ES-I3 (cell line): ENCODE results near the gene TTC28.

Source experiments
- H3K36me3 ChIP-seq: 2 replicates; pipeline ENCODE4 v1.6.1; 2013; ENCODE audit warnings: mild to moderate bottlenecking, low read length, control low read depth, moderate library complexity; ENCODE audit not compliant: insufficient read depth
- H3K4me1 ChIP-seq: 2 replicates; pipeline ENCODE4 v1.6.1; 2013; ENCODE audit warnings: mild to moderate bottlenecking, control low read depth, low read length; ENCODE audit not compliant: insufficient read depth
- H3K9ac ChIP-seq: 2 replicates; pipeline ENCODE4 v1.6.1; 2013; ENCODE audit warnings: low read depth, mild to moderate bottlenecking, low read length, moderate library complexity
- H3K9me3 ChIP-seq: 2 replicates; pipeline ENCODE4 v1.6.1; 2013; ENCODE audit warnings: mild to moderate bottlenecking, low read length, moderate library complexity; ENCODE audit not compliant: control insufficient read depth, insufficient read depth

Gene TTC28

DNA sequence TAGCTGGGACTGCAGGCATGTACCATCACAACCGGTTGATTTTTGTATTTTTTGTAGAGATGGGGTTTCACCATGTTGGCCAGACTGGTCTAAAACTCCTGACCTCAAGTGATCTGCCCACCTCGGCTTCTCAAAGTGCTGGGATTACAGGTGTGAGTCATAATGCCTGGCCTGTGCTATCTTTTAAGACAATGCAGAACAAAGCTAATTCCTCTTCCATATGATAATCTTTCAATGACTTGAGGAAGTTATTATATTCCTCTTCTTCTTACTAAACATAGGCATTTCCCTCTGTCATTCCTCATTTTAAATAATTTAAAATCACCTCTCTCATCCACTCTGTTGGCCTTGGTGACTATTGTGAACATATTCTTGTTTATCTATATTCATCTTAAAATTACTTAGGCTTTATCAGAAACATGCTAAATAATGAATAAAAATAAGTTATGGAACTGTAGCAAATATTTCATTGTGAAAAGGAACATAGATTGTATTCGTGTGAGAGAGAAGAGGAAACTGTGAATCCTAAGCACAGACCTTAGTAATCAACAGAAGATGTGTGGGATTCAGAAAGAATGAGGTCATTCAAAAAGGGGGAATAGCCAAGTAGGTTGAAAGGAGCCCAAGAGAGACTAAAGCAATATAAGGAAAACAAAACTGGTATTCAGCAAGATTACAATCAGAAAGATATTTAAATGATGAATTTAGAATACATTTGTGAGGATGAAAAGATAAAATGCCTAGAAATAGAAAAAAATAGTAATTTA is 269.4 kb downstream of the TTC28 start:
- Histone ChIP-seq H3K36me3 (no peaks in the 10 kb centered on the region), H3K9me3 (peaks cover 9% of the 10 kb centered on the region), H3K4me1 (peaks cover 6% of the 10 kb centered on the region; the same call in 1 of the 2 replicates), H3K9ac (no peak overlapping the region)

DNA sequence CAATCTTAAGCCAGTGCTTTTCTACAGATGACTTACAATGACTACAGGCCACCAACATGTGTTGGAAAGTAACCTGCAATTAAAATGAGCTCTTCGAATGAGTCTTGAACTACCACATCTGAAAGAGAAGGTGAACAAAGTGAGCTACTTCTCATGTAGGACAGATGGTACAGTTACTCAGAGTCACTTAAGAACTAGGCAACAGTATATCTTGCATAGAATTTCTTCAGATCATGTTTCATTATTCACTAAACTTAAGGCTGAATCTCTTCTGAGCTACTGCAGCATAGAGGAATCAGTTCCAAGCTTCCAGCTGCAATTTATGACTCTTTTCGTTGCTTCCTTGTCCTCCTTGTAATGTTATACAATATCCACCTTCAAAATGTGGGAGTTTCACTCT is 270.9 kb downstream of the TTC28 start:
- Histone ChIP-seq H3K9ac (no peak overlapping the region), H3K36me3 (no peaks in the 10 kb centered on the region), H3K9me3 (peaks cover 9% of the 10 kb centered on the region), H3K4me1 (peaks cover 6% of the 10 kb centered on the region; the same call in 1 of the 2 replicates)

GRCh38 chr22:28407645-28408044 is 272.0 kb downstream of the TTC28 start:
- Histone ChIP-seq H3K4me1 (peaks cover 6% of the 10 kb centered on the region; the same call in 1 of the 2 replicates), H3K9me3 (peaks cover 9% of the 10 kb centered on the region), H3K36me3 (no peaks in the 10 kb centered on the region), H3K9ac (no peak overlapping the region)

DNA sequence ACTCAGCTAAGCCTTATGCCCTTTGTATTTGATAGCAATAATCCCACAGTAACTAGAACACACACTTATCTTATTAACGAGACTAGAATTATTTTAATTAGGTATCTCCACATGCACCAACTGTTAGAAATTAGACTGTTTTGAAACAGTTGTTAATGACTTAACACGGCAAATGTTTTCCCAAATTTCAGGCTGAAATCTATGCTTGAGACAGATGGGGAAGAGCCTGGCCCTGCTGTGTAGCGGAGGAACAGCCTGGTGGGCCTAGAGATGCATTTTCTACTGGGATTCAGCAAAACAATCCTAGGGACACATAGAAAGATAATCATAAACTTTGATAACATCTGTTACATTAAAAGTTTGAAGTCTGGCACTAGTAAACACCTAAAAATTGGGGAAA is 273.4 kb downstream of the TTC28 start:
- no peaks in the 10 kb centered on the region for H3K36me3 ChIP-seq
- peaks cover 4% of the 10 kb centered on the region; the same call in 1 of the 2 replicates for H3K4me1 ChIP-seq
- H3K9ac ChIP-seq: no peak overlapping the region
- peaks cover 9% of the 10 kb centered on the region for H3K9me3 ChIP-seq

DNA sequence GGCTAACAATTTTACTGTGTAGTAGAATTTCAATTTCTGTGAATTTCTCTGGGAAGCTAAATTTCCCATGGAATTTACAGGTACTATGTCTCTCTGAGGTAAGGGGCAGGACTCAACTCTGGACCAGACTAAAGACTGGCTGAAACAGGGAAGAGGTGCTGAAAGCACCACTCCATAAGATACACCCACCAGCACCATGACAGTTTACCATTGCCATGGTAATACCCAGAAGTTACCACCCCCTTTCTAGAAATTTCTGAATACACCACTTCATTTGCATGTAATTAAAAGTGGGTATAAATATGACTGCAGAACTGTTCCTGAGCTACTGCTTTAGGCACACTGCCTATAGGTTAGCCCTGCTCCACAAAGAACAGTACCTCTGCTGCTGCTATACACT is 274.1 kb downstream of the TTC28 start:
- Histone ChIP-seq H3K9me3 (peaks cover 9% of the 10 kb centered on the region), H3K4me1 (0 out of 2 replicates have a peak, but pooled peaks cover 1% of the 10 kb centered on the region), H3K36me3 (no peaks in the 10 kb centered on the region), H3K9ac (no peak overlapping the region)

- Histone ChIP-seq H3K4me1 (no peaks in the 10 kb centered on the region), H3K9me3 (peaks cover 9% of the 10 kb centered on the region), H3K9ac (no peak overlapping the region), H3K36me3 (no peaks in the 10 kb centered on the region)
These were observed 277.1 kb downstream of the TTC28 start for GRCh38 chr22:28402539-28402938.

DNA sequence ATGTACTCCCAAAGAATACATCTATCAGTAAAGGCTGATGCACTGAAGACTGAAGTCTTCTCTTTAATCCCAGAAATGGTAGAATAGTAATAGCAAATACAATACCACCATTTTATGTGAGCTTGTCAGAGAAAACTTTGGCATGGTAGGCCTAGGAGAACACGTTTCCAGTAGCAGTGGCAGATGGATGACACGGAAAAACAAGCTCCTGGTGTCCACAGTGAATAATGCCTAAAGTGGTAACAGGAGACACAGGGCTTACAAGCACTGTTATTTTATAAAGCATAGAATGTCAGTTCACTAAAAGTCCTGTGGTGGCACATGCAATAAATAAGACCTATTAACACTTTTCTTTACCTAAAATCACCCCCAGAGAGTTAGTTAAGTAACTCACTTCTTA is 277.6 kb downstream of the TTC28 start:
- no peak overlapping the region for H3K9ac ChIP-seq
- H3K9me3 ChIP-seq: peaks cover 9% of the 10 kb centered on the region
- no peaks in the 10 kb centered on the region for H3K4me1 ChIP-seq
- no peaks in the 10 kb centered on the region for H3K36me3 ChIP-seq

DNA sequence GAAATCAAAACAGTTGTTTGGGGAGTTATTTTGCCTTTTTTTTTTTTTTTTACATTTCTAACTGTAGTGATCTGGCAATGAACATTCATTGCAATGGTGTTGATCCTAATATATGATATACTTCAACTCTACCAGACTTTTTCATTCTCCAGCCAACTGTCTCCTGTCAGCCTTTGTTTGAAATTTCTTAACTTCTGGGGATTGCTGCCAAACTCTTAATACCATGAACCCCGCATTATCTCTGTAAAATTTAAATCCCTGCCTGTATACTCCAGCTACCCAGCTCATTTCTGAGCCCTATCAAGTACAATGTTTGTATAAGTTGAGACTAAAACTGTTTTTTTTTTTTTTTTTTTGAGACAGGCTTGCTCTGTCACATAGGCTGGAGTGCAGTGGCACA is 280.7 kb downstream of the TTC28 start:
- Histone ChIP-seq H3K9me3 (no peaks in the 10 kb centered on the region), H3K9ac (no peak overlapping the region), H3K36me3 (no peaks in the 10 kb centered on the region), H3K4me1 (no peaks in the 10 kb centered on the region)

GRCh38 chr22:28398355-28398754 is 281.3 kb downstream of the TTC28 start:
- Histone ChIP-seq H3K36me3 (no peaks in the 10 kb centered on the region), H3K4me1 (no peaks in the 10 kb centered on the region), H3K9me3 (no peaks in the 10 kb centered on the region), H3K9ac (no peak overlapping the region)

GRCh38 chr22:28397306-28397705 is 282.3 kb downstream of the TTC28 start:
- Histone ChIP-seq H3K36me3 (no peaks in the 10 kb centered on the region), H3K9me3 (no peaks in the 10 kb centered on the region), H3K4me1 (no peaks in the 10 kb centered on the region), H3K9ac (no peak overlapping the region)

GRCh38 chr22:28395920-28396753 is 283.5 kb downstream of the TTC28 start:
- H3K4me1 ChIP-seq: no peaks in the 10 kb centered on the region
- no peaks in the 10 kb centered on the region for H3K36me3 ChIP-seq
- no peak overlapping the region for H3K9ac ChIP-seq
- H3K9me3 ChIP-seq: no peaks in the 10 kb centered on the region

- Histone ChIP-seq H3K9ac (no peak overlapping the region), H3K36me3 (no peaks in the 10 kb centered on the region), H3K4me1 (no peaks in the 10 kb centered on the region), H3K9me3 (no peaks in the 10 kb centered on the region)
These were observed 284.1 kb downstream of the TTC28 start for GRCh38 chr22:28395520-28395919.

DNA sequence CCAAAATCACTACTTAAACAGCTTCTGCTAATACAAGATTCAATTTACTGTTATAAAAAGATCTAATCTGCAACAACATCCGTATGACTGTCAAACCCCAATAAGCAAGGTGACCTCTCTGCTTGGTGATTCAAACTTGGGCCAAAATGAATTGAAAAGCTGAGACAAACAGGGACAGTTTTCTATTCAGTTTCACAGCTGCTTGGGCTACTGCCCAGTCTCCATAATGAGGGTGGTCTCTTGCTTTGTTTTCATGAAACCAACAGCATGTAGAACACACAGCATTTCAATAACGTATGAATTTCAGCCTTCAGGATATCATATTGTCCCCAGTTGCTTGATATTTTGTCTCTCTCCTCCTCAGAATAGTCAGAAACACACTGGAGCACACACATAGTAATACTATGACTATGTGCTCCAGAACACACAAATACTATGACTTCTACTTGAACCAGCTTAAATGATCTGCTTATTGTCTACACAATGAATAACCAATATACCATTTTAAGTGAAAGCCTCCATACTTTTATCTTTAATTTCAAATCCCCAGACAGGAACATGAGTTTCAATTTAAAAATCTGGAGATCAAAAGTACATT is 285.0 kb downstream of the TTC28 start:
- Histone ChIP-seq H3K9ac (no peak overlapping the region), H3K36me3 (no peaks in the 10 kb centered on the region), H3K9me3 (no peaks in the 10 kb centered on the region), H3K4me1 (no peaks in the 10 kb centered on the region)

GRCh38 chr22:28381429-28382167 is 298.0 kb downstream of the TTC28 start:
- Histone ChIP-seq H3K9ac (no peak overlapping the region), H3K36me3 (no peaks in the 10 kb centered on the region)

More at GRCh38 chr22:28381429-28382167, 298.0 kb downstream of the TTC28 start:
- Histone ChIP-seq H3K4me1 (peaks cover 14% of the 10 kb centered on the region; the same call in 1 of the 2 replicates), H3K9me3 (no peaks in the 10 kb centered on the region)
